ENCODE data around the gene SPOP.

Gene SPOP

DNA sequence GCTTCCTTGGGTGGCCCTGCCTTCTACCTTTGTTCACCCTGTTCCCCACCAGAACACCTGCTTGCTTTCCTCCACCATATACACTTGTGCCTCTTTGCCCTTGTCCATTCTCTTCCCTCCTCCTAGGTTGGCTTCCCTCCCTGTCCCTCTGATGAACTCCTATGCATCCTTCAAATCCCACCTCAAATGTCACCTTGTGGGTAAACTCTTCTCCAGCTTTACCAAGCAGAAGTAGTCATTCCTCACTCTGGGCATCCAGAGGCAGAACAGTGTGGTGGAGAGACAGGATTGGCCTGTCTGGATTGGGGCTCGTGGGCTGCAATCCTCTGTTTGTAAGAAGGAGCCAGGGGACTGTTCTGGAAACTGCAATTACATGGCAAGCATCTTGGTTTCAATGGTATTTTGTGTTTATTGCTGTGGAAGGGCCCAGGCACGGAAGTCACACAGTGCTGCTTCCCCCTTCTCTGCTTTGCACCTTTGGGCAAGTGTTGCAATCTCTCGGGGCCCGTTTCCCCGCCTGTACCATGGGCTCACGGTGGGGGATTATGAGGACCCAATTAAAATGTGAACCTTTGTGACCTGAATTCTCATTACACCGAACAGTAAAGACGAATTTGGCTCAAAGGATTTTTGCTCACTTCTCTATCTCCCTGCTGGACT lies 124.1 kb downstream of the SPOP start:
- no peak for TF ChIP-seq FOXP2 (optimal IDR thresholded peaks at IDR 0.05; ENCODE audit: borderline replicate concordance, extremely low read depth, extremely low read length, insufficient read depth)
- no peak for TF ChIP-seq POLR2AphosphoS5 (IDR thresholded peaks at IDR 0.05; ENCODE audit: low read depth, low read length)
- no peak for TF ChIP-seq TAF1 (IDR thresholded peaks at IDR 0.05; ENCODE audit: borderline replicate concordance, insufficient read depth, low read length)
- TF ChIP-seq, protein P1, sequence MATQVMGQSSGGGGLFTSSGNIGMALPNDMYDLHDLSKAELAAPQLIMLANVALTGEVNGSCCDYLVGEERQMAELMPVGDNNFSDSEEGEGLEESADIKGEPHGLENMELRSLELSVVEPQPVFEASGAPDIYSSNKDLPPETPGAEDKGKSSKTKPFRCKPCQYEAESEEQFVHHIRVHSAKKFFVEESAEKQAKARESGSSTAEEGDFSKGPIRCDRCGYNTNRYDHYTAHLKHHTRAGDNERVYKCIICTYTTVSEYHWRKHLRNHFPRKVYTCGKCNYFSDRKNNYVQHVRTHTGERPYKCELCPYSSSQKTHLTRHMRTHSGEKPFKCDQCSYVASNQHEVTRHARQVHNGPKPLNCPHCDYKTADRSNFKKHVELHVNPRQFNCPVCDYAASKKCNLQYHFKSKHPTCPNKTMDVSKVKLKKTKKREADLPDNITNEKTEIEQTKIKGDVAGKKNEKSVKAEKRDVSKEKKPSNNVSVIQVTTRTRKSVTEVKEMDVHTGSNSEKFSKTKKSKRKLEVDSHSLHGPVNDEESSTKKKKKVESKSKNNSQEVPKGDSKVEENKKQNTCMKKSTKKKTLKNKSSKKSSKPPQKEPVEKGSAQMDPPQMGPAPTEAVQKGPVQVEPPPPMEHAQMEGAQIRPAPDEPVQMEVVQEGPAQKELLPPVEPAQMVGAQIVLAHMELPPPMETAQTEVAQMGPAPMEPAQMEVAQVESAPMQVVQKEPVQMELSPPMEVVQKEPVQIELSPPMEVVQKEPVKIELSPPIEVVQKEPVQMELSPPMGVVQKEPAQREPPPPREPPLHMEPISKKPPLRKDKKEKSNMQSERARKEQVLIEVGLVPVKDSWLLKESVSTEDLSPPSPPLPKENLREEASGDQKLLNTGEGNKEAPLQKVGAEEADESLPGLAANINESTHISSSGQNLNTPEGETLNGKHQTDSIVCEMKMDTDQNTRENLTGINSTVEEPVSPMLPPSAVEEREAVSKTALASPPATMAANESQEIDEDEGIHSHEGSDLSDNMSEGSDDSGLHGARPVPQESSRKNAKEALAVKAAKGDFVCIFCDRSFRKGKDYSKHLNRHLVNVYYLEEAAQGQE (IDR thresholded peaks at IDR 0.05; ENCODE audit: insufficient read depth in 1 of 2, low read depth in 2 of 2, low read length in 2 of 2), result no peak
- no peak for TF ChIP-seq SIN3A (IDR thresholded peaks at IDR 0.05; ENCODE audit: borderline replicate concordance, insufficient read depth, low read length)

DNA sequence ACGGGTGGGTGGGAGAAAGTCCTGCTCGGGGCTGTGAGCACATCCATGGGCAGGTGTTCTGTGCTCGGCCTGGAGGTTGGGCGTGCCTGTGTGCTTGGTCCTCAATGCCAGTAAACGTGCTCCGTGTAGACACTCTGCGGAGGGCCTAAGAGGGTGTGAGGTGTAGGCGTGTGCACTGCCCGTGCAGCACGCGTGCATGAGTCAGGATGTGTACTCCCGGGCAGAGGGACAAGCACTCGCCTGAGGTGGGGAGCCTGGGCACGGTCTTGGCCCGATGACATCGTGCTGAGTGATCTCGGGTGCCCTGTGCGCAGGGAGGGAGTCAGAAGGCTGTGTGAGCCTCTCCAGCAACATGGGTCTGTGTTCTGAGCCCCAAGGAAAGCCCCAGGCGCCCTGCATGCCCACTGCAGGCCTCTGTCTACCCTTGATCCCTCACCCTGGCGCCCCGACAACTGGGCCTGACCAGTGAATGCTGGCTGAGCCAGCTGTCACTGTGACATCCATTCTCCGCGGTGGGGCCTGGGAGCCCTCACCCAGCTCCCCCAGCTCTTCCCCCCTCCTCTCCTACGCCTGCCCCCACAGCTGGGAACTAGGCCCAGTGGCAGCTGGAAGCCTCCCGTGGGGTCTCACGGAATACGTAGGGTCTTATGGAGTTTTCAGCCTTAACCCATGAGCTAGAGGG lies 125.7 kb downstream of the SPOP start:
- TF ChIP-seq, protein P1 (IDR thresholded peaks at IDR 0.05; ENCODE audit: insufficient read depth in 1 of 2, low read depth in 2 of 2, low read length in 2 of 2), result no peak
- TF ChIP-seq SIN3A (IDR thresholded peaks at IDR 0.05; ENCODE audit: borderline replicate concordance, insufficient read depth, low read length), result no peak
- TF ChIP-seq POLR2AphosphoS5 (IDR thresholded peaks at IDR 0.05; ENCODE audit: low read depth, low read length), result no peak
- TF ChIP-seq TAF1 (IDR thresholded peaks at IDR 0.05; ENCODE audit: borderline replicate concordance, insufficient read depth, low read length), result no peak
- no peak for TF ChIP-seq FOXP2 (optimal IDR thresholded peaks at IDR 0.05; ENCODE audit: borderline replicate concordance, extremely low read depth, extremely low read length, insufficient read depth)

DNA sequence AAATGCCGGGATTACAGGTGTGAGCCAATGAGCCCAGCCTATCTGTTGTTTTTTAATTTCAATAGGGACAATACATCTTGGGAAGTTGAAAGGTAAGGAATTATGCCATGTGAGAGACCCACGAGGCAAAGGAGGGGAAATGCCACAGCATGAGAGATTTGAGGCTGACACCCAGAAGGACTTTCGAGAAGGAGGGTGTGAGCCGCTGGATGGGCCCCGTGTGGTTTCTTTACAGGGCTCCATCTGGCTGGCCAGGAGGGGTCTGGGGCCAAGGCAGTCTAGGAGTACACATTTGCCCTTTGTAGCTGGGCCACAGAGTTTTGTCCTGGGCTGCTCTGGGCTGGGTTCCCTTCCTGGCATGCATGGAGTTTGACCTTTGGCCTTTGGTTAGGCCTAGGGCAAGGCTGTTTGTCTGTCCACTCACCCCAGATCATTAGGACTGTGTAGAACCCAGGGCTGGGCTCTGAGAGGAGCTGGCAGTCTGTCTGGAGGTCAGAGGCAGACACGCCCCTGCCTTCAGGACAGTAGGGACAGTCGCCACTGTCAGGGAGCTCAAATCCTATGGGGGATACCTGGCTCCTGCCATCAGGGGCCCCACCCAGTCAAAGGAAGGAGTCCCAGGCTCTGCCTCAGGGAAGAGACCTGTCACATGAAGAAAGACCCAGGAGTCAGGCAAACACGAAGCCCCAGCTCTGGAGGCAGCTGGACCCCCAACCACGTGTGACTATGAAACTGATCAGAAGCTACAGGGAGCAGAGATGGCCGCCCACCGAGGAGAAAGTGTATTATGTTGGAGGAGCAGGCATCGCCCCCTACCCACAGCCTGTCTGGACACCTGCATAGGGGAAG lies 126.5 kb downstream of the SPOP start:
- TF ChIP-seq POLR2AphosphoS5 (IDR thresholded peaks at IDR 0.05; ENCODE audit: low read depth, low read length), result no peak
- TF ChIP-seq TAF1 (IDR thresholded peaks at IDR 0.05; ENCODE audit: borderline replicate concordance, insufficient read depth, low read length), result no peak
- TF ChIP-seq SIN3A (IDR thresholded peaks at IDR 0.05; ENCODE audit: borderline replicate concordance, insufficient read depth, low read length), result no peak
- TF ChIP-seq FOXP2 (optimal IDR thresholded peaks at IDR 0.05; ENCODE audit: borderline replicate concordance, extremely low read depth, extremely low read length, insufficient read depth), result no peak
- TF ChIP-seq, protein P1 (IDR thresholded peaks at IDR 0.05; ENCODE audit: insufficient read depth in 1 of 2, low read depth in 2 of 2, low read length in 2 of 2), result no peak

DNA sequence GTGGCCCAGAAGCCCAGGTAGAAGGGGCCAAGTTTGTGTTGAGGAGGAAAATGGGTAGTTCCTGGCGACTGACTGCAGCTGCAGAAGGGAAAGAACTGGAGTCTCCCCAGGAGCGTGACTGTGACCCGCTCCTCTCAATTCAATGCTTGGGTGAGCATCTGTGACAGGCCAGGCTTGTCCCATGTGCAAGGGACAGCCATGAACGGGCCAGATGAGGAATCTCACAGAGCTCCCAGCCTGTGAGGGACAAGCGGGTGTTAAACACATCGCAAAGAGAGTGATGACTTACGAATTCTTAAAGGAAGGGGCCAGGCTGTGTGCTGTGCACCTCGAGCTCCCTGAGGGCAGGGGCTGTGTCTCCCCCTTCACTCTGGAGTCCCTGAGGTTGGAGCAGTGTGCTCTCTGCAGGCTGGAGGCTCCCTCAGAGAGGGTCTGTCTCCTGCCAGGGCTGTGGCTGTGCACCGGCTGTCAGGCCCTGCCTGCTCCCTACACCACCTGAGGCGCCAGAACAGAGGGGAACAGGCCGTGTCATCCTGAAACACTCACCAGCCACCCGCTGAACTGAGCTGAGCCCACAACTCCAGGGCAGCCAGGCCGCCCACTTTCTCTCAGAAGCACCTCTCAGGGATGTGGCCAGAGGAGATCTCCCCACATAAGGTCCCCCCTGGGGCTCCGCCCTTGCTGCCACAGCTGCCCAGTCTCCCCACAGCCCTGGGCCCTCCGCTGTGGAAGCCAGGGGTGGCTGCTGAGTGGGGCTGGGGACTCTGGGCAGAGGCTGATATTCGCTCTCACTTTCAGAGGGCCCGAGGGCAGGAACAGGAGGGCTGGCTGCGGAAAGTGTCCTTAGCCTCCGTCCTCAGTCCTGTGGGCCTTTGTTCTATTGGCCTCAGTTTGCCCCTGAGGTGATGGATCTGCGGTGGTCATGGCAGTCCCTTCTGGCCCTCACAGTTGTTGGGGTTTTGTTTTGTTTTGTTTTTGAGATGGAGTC lies 127.9 kb downstream of the SPOP start:
- TF ChIP-seq POLR2AphosphoS5 (IDR thresholded peaks at IDR 0.05; ENCODE audit: low read depth, low read length), result no peak
- TF ChIP-seq FOXP2 (optimal IDR thresholded peaks at IDR 0.05; ENCODE audit: borderline replicate concordance, extremely low read depth, extremely low read length, insufficient read depth), result no peak
- TF ChIP-seq SIN3A (IDR thresholded peaks at IDR 0.05; ENCODE audit: borderline replicate concordance, insufficient read depth, low read length), result no peak
- no peak for TF ChIP-seq TAF1 (IDR thresholded peaks at IDR 0.05; ENCODE audit: borderline replicate concordance, insufficient read depth, low read length)
- TF ChIP-seq, protein P1 (IDR thresholded peaks at IDR 0.05; ENCODE audit: insufficient read depth in 1 of 2, low read depth in 2 of 2, low read length in 2 of 2), result no peak
